Measurements from ENCODE around the gene STOML1. TPM values are rescaled to one million over a fixed set of nuclear protein-coding genes. Genes with fewer than 3 reads are reported as not detected.

The STOML1 gene
- total and polyA plus RNA-seq, 9 of the 15 experiments (the other 6 are each of a cell fraction or from before 2014, with no cell fraction given): 0.25 to 9.7 (median 4.6) TPM

DNA sequence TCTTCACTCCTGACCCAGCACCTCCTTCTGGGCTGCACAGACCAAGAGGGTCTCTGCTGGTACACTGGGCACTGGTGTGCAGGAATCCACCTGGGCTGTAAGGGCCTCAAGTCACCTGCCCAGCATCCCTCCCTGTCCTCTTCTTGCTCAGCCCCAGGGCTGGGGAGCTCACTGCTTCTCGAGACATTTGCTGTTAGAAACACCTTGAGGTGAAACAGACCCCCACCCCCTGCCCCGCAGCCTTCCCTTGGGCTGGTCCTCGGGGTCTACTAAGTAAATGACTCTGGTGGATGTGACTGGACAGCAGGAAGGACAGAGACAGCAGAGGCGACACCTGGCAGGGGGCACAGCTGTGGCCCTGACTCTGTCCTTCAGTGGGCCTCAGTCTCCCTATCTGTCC lies 36.8 kb downstream of the STOML1 start:
- ATAC-seq: no peak
- intact Hi-C loops (cut with micrococcal nuclease) (no loop called here), in situ Hi-C loops (cut with MboI) (loop anchor here (10.0 to 25.0 kb wide), 2 partner anchors 369 to 1332 kb away; partner anchors contain the start of gene GOLGA6D)
- TF ChIP-seq NFXL1 (CRISPR knock-in tag; IDR thresholded peaks at IDR 0.05) (no peak), ZNF316 (IDR thresholded peaks at IDR 0.05) (no peak), FOXA3 (CRISPR knock-in tag; conservative IDR thresholded peaks at IDR 0.05 in 1 of 2, IDR thresholded peaks at IDR 0.05 in 1 of 2) (no peak), MTA2 (IDR thresholded peaks at IDR 0.05; ENCODE audit: low read depth) (no peak), RBM34 (IDR thresholded peaks at IDR 0.05; ENCODE audit: borderline replicate concordance, insufficient read depth, low read length) (no peak), CBX8 (IDR thresholded peaks at IDR 0.05; ENCODE audit: borderline replicate concordance, extremely low read depth, low read depth, low read length, poor library complexity, severe bottlenecking) (no peak), ZNF41 (CRISPR knock-in tag; conservative IDR thresholded peaks at IDR 0.05) (no peak), PPARD (CRISPR knock-in tag; IDR thresholded peaks at IDR 0.05) (no peak), HIVEP1 (CRISPR knock-in tag; IDR thresholded peaks at IDR 0.05) (no peak), NR2F6 (CRISPR knock-in tag; IDR thresholded peaks at IDR 0.05) (no peak), ETV6 (IDR thresholded peaks at IDR 0.05; ENCODE audit: borderline replicate concordance in 1 of 2, low read depth in 2 of 2, low read length in 1 of 2) (no peak), ETV6 (CRISPR knock-in tag; IDR thresholded peaks at IDR 0.05; ENCODE audit: borderline replicate concordance) (no peak), KDM4B (IDR thresholded peaks at IDR 0.05; ENCODE audit: borderline replicate concordance in 2 of 2, low read depth in 1 of 2) (no peak), THRAP3 (IDR thresholded peaks at IDR 0.05; ENCODE audit: borderline replicate concordance) (no peak), ZNF79 (CRISPR knock-in tag; IDR thresholded peaks at IDR 0.05; ENCODE audit: low read depth) (no peak)
- TF ChIP-seq, protein P1, sequence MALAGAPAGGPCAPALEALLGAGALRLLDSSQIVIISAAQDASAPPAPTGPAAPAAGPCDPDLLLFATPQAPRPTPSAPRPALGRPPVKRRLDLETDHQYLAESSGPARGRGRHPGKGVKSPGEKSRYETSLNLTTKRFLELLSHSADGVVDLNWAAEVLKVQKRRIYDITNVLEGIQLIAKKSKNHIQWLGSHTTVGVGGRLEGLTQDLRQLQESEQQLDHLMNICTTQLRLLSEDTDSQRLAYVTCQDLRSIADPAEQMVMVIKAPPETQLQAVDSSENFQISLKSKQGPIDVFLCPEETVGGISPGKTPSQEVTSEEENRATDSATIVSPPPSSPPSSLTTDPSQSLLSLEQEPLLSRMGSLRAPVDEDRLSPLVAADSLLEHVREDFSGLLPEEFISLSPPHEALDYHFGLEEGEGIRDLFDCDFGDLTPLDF (CRISPR knock-in tag; IDR thresholded peaks at IDR 0.05): no peak
- TF ChIP-seq, protein P2, sequence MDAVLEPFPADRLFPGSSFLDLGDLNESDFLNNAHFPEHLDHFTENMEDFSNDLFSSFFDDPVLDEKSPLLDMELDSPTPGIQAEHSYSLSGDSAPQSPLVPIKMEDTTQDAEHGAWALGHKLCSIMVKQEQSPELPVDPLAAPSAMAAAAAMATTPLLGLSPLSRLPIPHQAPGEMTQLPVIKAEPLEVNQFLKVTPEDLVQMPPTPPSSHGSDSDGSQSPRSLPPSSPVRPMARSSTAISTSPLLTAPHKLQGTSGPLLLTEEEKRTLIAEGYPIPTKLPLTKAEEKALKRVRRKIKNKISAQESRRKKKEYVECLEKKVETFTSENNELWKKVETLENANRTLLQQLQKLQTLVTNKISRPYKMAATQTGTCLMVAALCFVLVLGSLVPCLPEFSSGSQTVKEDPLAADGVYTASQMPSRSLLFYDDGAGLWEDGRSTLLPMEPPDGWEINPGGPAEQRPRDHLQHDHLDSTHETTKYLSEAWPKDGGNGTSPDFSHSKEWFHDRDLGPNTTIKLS (IDR thresholded peaks at IDR 0.05; ENCODE audit: borderline replicate concordance, low read depth): no peak
- TF ChIP-seq, protein P3, sequence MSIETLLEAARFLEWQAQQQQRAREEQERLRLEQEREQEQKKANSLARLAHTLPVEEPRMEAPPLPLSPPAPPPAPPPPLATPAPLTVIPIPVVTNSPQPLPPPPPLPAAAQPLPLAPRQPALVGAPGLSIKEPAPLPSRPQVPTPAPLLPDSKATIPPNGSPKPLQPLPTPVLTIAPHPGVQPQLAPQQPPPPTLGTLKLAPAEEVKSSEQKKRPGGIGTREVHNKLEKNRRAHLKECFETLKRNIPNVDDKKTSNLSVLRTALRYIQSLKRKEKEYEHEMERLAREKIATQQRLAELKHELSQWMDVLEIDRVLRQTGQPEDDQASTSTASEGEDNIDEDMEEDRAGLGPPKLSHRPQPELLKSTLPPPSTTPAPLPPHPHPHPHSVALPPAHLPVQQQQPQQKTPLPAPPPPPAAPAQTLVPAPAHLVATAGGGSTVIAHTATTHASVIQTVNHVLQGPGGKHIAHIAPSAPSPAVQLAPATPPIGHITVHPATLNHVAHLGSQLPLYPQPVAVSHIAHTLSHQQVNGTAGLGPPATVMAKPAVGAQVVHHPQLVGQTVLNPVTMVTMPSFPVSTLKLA (conservative IDR thresholded peaks at IDR 0.05): no peak
- H3K36me3 ChIP-seq (ENCODE audit: control insufficient read depth, insufficient read depth, low read length): no peaks in the 10 kb centered on the region
- peaks cover 2% of the 10 kb centered on the region for H3K9me1 ChIP-seq (ENCODE audit: control insufficient read depth, insufficient read depth, low read length)
- peaks cover 6 to 53% of the 10 kb centered on the region in 2 experiments; a peak in 4 of 5 replicates for H3K27me3 ChIP-seq (ENCODE audit: control insufficient read depth in 2 of 2, insufficient read depth in 2 of 2, low read length in 2 of 2)
- H2AFZ ChIP-seq (ENCODE audit: low read depth, low read length): no peak overlapping the region
- 2% methylated on average over 4 of the region's 4 CpGs for WGBS (ENCODE audit: insufficient coverage, low coverage, missing lambda C conversion rate)
- H3K79me2 ChIP-seq (ENCODE audit: control insufficient read depth, insufficient read depth, low read length): no peaks in the 10 kb centered on the region
- no peaks in the 10 kb centered on the region for H3K9me3 ChIP-seq (replicated peaks; ENCODE audit: control insufficient read depth, insufficient read depth, low read depth, low read length)
- no peak overlapping the region for H3K27ac ChIP-seq (ENCODE audit: extremely low read depth, low read depth, low read length)
- no peak for DNase-seq (ENCODE audit: extremely low read depth in 1 of 4, low spot score in 3 of 4)
- POLR2A ChIA-PET: interaction anchor here (0.6 kb wide), 2 partner anchors 25 to 67 kb away, joined by 3 read pairs; no protein-coding TSS in a partner anchor
- no peak overlapping the region for H3K4me2 ChIP-seq (ENCODE audit: insufficient read depth, low read length)
- H3K4me3 ChIP-seq: no peak overlapping the region
- peaks cover 12% of the 10 kb centered on the region; the same call in 1 of the 2 replicates for H4K20me1 ChIP-seq (replicated peaks; ENCODE audit: control insufficient read depth, insufficient read depth, low read length)
- no TSS peak for BruUV-seq (replicated peaks)
- no peak for FAIRE-seq
- CTCF ChIA-PET (ENCODE audit: low intra/inter-chr PET ratio): no interaction called here
- H3K4me1 ChIP-seq (replicated peaks in 1 of 2; ENCODE audit: control insufficient read depth in 2 of 2, insufficient read depth in 2 of 2, low read length in 2 of 2): peaks cover 0 to 23% of the 10 kb centered on the region in 2 experiments; a peak in 1 of 5 replicates
- H3K9ac ChIP-seq (ENCODE audit: insufficient read depth in 1 of 2, low read depth in 2 of 2, low read length in 2 of 2): no peak overlapping the region
